HUES48 (cell line): Measurements from ENCODE around the gene ZBED5.

Experiments used
- H3K27ac ChIP-seq: one replicate; pipeline ENCODE4 v1.7.0; 2013; ENCODE audit warnings: low read depth, low read length, inconsistent platforms
- H3K27me3 ChIP-seq: 2 replicates; pipeline ENCODE4 v1.6.1; 2013; ENCODE audit warnings: mild to moderate bottlenecking, low read length; ENCODE audit not compliant: control insufficient read depth, insufficient read depth
- H3K36me3 ChIP-seq: 2 replicates; pipeline ENCODE4 v1.6.1; 2013; ENCODE audit warnings: low read length; ENCODE audit not compliant: control insufficient read depth, insufficient read depth
- H3K4me1 ChIP-seq: 2 replicates; pipeline ENCODE4 v1.6.1; 2013; ENCODE audit warnings: mild to moderate bottlenecking, low read length; ENCODE audit not compliant: control insufficient read depth, insufficient read depth
- H3K4me3 ChIP-seq: 2 replicates; pipeline ENCODE4 v1.5.1; 2013; ENCODE audit warnings: mild to moderate bottlenecking, low read depth, low read length
- H3K9ac ChIP-seq: 2 replicates; pipeline ENCODE4 v1.6.1; 2013; ENCODE audit warnings: mild to moderate bottlenecking, low read depth, low read length, moderate library complexity
- H3K9me3 ChIP-seq: 2 replicates; pipeline ENCODE4 v1.6.1; 2013; ENCODE audit warnings: low read length; ENCODE audit not compliant: control insufficient read depth, insufficient read depth

The ZBED5 gene

DNA sequence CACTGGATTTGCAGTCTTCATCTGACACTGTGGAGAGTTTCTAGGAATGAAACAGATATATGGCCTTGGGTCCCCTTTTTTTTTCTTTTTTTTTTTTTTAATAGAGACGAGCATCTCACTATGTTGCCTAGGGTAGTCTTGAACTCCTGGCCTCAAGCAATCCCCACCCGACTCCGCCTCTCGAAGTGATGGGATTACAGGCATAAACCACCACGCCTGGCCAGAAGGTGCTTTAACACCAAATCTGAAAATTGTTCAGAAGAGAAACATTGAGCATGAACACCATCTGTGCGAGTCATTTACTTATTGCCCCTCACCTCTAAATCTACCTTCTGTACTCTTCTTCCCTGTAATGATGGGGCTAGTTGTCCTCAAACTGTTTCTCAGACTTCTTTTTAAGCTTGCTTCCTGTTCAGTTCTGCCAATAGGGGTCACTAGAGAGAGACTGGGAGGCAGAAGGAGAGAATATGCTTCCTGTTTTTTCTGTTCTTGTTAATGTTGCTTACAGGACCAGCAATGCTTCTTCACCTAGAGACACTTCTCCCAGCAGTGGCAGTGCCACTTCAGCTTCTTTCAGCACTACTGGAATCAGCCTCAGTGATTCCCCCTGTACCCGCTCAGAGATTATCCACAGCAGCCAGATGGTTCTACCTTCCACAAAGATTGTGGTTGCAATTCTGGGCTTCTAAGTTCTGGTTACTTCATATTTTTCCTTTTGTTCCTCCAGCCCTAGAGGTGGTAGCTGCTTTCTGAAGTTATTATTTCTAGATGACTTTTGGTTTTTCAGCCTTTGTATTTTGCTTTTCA is 20.8 kb upstream of the ZBED5 start:
- Histone ChIP-seq H3K4me1 (peaks cover 4% of the 10 kb centered on the region; the same call in 1 of the 2 replicates), H3K36me3 (no peaks in the 10 kb centered on the region), H3K4me3 (no peak overlapping the region), H3K9me3 (peaks cover 2% of the 10 kb centered on the region), H3K9ac (no peak overlapping the region), H3K27me3 (no peaks in the 10 kb centered on the region), H3K27ac (no peak overlapping the region)

GRCh38 chr11:10876158-10876557 is 18.3 kb upstream of the ZBED5 start:
- Histone ChIP-seq H3K36me3 (no peaks in the 10 kb centered on the region), H3K4me3 (no peak overlapping the region), H3K27ac (no peak overlapping the region), H3K27me3 (no peaks in the 10 kb centered on the region), H3K9me3 (peaks cover 6% of the 10 kb centered on the region), H3K9ac (no peak overlapping the region), H3K4me1 (peaks cover 4% of the 10 kb centered on the region; the same call in 1 of the 2 replicates)

DNA sequence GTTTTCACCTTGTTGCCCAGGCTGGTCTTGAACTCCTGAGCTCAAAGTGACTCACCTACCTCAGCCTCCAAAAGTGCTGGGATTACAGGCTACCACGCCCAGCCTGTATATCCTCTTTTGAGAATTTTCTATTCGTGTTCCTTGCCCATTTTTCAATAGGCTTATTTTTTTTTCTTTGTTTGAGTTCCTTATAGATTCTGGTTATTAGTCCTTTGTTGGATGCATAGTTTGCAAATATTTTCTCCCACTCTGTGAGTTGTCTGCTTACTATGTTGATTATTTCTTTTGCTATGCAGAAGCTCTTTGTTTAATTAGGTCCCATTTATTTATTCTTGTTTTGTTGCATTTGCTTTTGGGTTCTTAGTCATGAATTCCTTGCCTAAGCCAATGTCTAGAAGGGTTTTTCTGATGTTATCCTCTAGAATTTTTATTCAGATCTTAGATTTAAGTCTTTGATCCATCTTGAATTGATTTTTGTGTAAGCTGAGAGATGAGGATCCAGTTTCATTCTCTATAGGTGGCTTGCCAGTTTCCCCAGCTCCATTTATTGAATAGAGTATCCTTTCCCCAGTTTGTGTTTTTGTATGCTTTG is 17.7 kb upstream of the ZBED5 start:
- no peak overlapping the region for H3K4me3 ChIP-seq
- H3K9ac ChIP-seq = no peak overlapping the region
- peaks cover 6% of the 10 kb centered on the region for H3K9me3 ChIP-seq
- H3K4me1 ChIP-seq = peaks cover 4% of the 10 kb centered on the region; the same call in 1 of the 2 replicates
- no peak overlapping the region for H3K27ac ChIP-seq
- no peaks in the 10 kb centered on the region for H3K36me3 ChIP-seq
- no peaks in the 10 kb centered on the region for H3K27me3 ChIP-seq

DNA sequence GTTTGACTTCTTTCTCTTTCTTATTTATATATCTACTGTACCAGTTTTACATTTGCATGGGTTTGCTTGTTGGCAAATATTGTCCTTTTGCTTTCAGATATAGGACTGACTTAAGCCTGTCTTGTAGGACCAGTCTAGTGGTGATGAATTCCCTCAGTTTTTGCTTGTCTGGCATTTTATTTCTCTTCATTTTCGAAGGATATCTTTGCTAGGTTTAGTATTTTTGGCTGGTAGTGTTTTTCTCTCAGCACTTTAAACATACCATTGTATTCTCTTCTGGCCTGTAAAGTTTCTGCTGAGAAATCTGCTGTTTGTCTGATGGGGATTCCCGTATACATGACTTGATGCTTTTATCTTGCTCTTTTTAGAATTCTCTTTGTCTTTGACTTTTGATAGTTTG is 14.2 kb upstream of the ZBED5 start:
- Histone ChIP-seq H3K9me3 (peaks cover 6% of the 10 kb centered on the region), H3K27me3 (no peaks in the 10 kb centered on the region), H3K4me1 (peaks cover 4% of the 10 kb centered on the region; the same call in 1 of the 2 replicates), H3K4me3 (no peak overlapping the region), H3K27ac (no peak overlapping the region), H3K9ac (no peak overlapping the region), H3K36me3 (no peaks in the 10 kb centered on the region)

- no peak overlapping the region for H3K9ac ChIP-seq
- no peak overlapping the region for H3K4me3 ChIP-seq
- H3K4me1 ChIP-seq = no peaks in the 10 kb centered on the region
- no peaks in the 10 kb centered on the region for H3K27me3 ChIP-seq
- peaks cover 6% of the 10 kb centered on the region for H3K9me3 ChIP-seq
- no peaks in the 10 kb centered on the region for H3K36me3 ChIP-seq
- no peak overlapping the region for H3K27ac ChIP-seq
These were observed 10.5 kb upstream of the ZBED5 start for GRCh38 chr11:10868352-10868751.

- H3K9ac ChIP-seq = no peak overlapping the region
- peaks cover 2% of the 10 kb centered on the region; the same call in 1 of the 2 replicates for H3K9me3 ChIP-seq
- H3K27me3 ChIP-seq = no peaks in the 10 kb centered on the region
- no peaks in the 10 kb centered on the region for H3K4me1 ChIP-seq
- no peak overlapping the region for H3K27ac ChIP-seq
- no peaks in the 10 kb centered on the region for H3K36me3 ChIP-seq
- no peak overlapping the region for H3K4me3 ChIP-seq
These were observed 9.1 kb upstream of the ZBED5 start for GRCh38 chr11:10866893-10867331.

GRCh38 chr11:10865837-10866270 is 8.0 kb upstream of the ZBED5 start:
- H3K4me3 ChIP-seq = no peak overlapping the region
- H3K27me3 ChIP-seq = no peaks in the 10 kb centered on the region
- H3K9ac ChIP-seq = no peak overlapping the region
- no peaks in the 10 kb centered on the region for H3K4me1 ChIP-seq
- no peaks in the 10 kb centered on the region for H3K9me3 ChIP-seq
- no peaks in the 10 kb centered on the region for H3K36me3 ChIP-seq
- H3K27ac ChIP-seq = no peak overlapping the region

DNA sequence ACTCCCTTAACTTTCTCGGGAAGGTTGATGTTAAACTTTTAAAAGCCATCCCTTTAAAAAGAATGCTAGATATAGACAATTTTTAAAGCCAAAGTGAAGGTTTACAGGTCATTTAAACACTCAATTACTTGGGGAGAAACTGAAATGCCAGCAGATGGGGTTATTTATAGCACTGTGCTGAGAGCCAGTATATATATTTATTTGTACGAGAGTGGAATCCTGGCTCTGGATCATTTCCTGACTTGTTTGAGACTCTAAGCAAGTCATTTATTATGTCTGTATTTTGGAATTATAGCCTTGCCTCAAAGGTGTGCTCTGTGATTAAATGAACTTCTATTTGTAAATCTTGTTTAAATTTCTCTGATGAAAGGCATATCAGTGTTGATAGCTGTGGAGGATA is 6.8 kb upstream of the ZBED5 start:
- Histone ChIP-seq H3K27me3 (no peaks in the 10 kb centered on the region), H3K9ac (no peak overlapping the region), H3K4me1 (0 out of 2 replicates have a peak, but pooled peaks cover 4% of the 10 kb centered on the region), H3K36me3 (no peaks in the 10 kb centered on the region), H3K4me3 (no peak overlapping the region), H3K9me3 (no peaks in the 10 kb centered on the region), H3K27ac (no peak overlapping the region)

- H3K9me3 ChIP-seq = no peaks in the 10 kb centered on the region
- H3K27ac ChIP-seq = no peak overlapping the region
- H3K27me3 ChIP-seq = no peaks in the 10 kb centered on the region
- H3K4me1 ChIP-seq = 0 out of 2 replicates have a peak, but pooled peaks cover 4% of the 10 kb centered on the region
- no peaks in the 10 kb centered on the region for H3K36me3 ChIP-seq
- H3K4me3 ChIP-seq = no peak overlapping the region
- no peak overlapping the region for H3K9ac ChIP-seq
These were observed 4.6 kb upstream of the ZBED5 start for GRCh38 chr11:10862446-10862845.

- no peak overlapping the region for H3K9ac ChIP-seq
- no peak overlapping the region for H3K27ac ChIP-seq
These were observed 3.9 kb upstream of the ZBED5 start for GRCh38 chr11:10861799-10862198.

GRCh38 chr11:10861047-10861446 is 3.2 kb upstream of the ZBED5 start:
- Histone ChIP-seq H3K9me3 (no peaks in the 10 kb centered on the region), H3K36me3 (peaks cover under 1% of the 10 kb centered on the region)

More at GRCh38 chr11:10861799-10862198, 3.9 kb upstream of the ZBED5 start:
- Histone ChIP-seq H3K4me1 (0 out of 2 replicates have a peak, but pooled peaks cover 4% of the 10 kb centered on the region), H3K4me3 (no peak overlapping the region), H3K27me3 (no peaks in the 10 kb centered on the region), H3K9me3 (no peaks in the 10 kb centered on the region), H3K36me3 (no peaks in the 10 kb centered on the region)

More at GRCh38 chr11:10861047-10861446, 3.2 kb upstream of the ZBED5 start:
- peaks cover 8% of the 10 kb centered on the region; the same call in 1 of the 2 replicates for H3K4me1 ChIP-seq
- H3K4me3 ChIP-seq = no peak overlapping the region
- no peak overlapping the region for H3K27ac ChIP-seq
- H3K27me3 ChIP-seq = no peaks in the 10 kb centered on the region
- H3K9ac ChIP-seq = no peak overlapping the region
